Measurements from ENCODE around the gene KLF8. TPM values are rescaled to one million over a fixed set of nuclear protein-coding genes. Genes with fewer than 3 reads are reported as not detected.

The KLF8 gene
- total and polyA plus RNA-seq, 7 donors = 0.69 to 19.7 (median 9.1) TPM

DNA sequence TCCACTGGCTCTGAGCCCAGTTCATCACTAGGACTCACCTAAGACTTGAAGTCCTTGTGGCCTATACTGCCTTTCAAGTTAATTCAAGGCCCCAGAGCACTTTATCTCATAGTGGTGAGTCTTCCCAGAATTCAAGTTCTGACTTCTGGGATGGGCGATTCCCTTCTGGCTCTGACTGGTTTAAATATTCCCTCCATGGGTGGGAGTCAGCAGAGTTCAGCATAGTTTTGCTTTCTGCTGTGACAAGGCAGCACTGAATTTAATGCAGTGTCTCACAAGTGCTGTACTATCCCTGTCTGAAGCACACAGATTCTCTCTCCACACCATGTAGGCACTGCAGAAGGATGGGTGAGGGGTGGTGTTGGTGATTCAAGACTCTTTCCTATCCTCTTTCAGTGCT, 46.5 kb downstream of the KLF8 start:
- intact Hi-C loops (cut with DNase I) = no loop called here
- Histone ChIP-seq H3K36me3 (no peaks in the 10 kb centered on the region), H3K4me3 (no peak overlapping the region), H3K4me1 (no peaks in the 10 kb centered on the region), H3K9me3 (no peaks in the 10 kb centered on the region), H3K27ac (no peak overlapping the region), H3K27me3 (no peaks in the 10 kb centered on the region)
- 95 to 96% methylated on average over 1 of the region's 1 CpG for WGBS, 2 donors
- TF ChIP-seq CTCF (IDR thresholded peaks at IDR 0.05) (no peak), EP300 (IDR thresholded peaks at IDR 0.05) (no peak), POLR2A (IDR thresholded peaks at IDR 0.05) (no peak)
- no peak for DNase-seq

- no peaks in the 10 kb centered on the region for H3K27me3 ChIP-seq
- TF ChIP-seq EP300 (IDR thresholded peaks at IDR 0.05) = no peak
- no peak for TF ChIP-seq POLR2A (IDR thresholded peaks at IDR 0.05)
- no peak for TF ChIP-seq POLR2AphosphoS5 (IDR thresholded peaks at IDR 0.05)
- TF ChIP-seq CTCF (IDR thresholded peaks at IDR 0.05) = no peak
- peaks cover 0 to under 1% (median 0%) of the 10 kb centered on the region in 4 donors for H3K36me3 ChIP-seq
- intact Hi-C loops (cut with DNase I) = loop anchor here (5.0 kb wide), 1 partner anchor 452 kb away; no protein-coding TSS in a partner anchor
- no peak for DNase-seq
- H3K9me3 ChIP-seq = no peaks in the 10 kb centered on the region
- no peak overlapping the region for H3K27ac ChIP-seq
- H3K4me1 ChIP-seq = no peaks in the 10 kb centered on the region
- H3K4me3 ChIP-seq = no peak overlapping the region
- 84 to 89% methylated on average over 2 of the region's 2 CpGs for WGBS, 2 donors
Observed at GRCh38 chrX:56279863-56280262, 47.7 kb downstream of the KLF8 start.

GRCh38 chrX:56281789-56282188, 49.6 kb downstream of the KLF8 start:
- no peaks in the 10 kb centered on the region for H3K9me3 ChIP-seq
- DNase-seq = no peak
- peaks cover 0 to 10% (median 0%) of the 10 kb centered on the region in 4 donors for H3K36me3 ChIP-seq
- intact Hi-C loops (cut with DNase I) = loop anchor here (5.0 kb wide), 1 partner anchor 451 kb away; no protein-coding TSS in a partner anchor
- no peaks in the 10 kb centered on the region for H3K27me3 ChIP-seq
- H3K4me3 ChIP-seq = no peak overlapping the region
- H3K4me1 ChIP-seq = no peaks in the 10 kb centered on the region
- TF ChIP-seq CTCF (IDR thresholded peaks at IDR 0.05) (no peak), POLR2AphosphoS5 (IDR thresholded peaks at IDR 0.05) (no peak), EP300 (IDR thresholded peaks at IDR 0.05) (no peak), POLR2A (IDR thresholded peaks at IDR 0.05) (no peak)
- H3K27ac ChIP-seq = no peak overlapping the region

DNA sequence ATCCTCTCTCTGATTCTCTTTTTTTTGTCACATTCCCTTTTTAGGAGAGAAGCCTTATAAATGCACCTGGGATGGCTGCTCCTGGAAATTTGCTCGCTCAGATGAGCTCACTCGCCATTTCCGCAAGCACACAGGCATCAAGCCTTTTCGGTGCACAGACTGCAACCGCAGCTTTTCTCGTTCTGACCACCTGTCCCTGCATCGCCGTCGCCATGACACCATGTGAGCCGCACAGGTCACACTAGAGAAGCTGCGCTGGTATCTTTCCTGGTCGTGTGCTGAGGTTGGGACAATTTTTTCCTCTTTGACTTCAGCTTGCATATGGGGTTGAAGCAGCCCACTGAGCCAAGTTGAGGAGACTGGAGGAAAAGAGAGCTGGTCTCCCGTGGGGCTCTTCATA, 52.1 kb downstream of the KLF8 start:
- no peak for TF ChIP-seq CTCF (IDR thresholded peaks at IDR 0.05)
- no peak for TF ChIP-seq POLR2AphosphoS5 (IDR thresholded peaks at IDR 0.05)
- no peak for TF ChIP-seq EP300 (IDR thresholded peaks at IDR 0.05)
- no peak for TF ChIP-seq POLR2A (IDR thresholded peaks at IDR 0.05)
- DNase-seq = no peak
- H3K4me3 ChIP-seq = no peak overlapping the region
- no peaks in the 10 kb centered on the region for H3K4me1 ChIP-seq
- H3K36me3 ChIP-seq = peaks cover 0 to 10% (median 0%) of the 10 kb centered on the region in 4 donors
- 96% methylated on average over 13 of the region's 13 CpGs for WGBS, 2 donors
- intact Hi-C loops (cut with DNase I) = loop anchor here (5.0 kb wide), 1 partner anchor 448 kb away; no protein-coding TSS in a partner anchor
- no peaks in the 10 kb centered on the region for H3K9me3 ChIP-seq
- no peak overlapping the region for H3K27ac ChIP-seq
- no peaks in the 10 kb centered on the region for H3K27me3 ChIP-seq

- Histone ChIP-seq H3K9me3 (no peaks in the 10 kb centered on the region), H3K36me3 (peaks cover 0 to 10% (median 0%) of the 10 kb centered on the region in 4 donors), H3K27ac (no peak overlapping the region), H3K4me3 (no peak overlapping the region), H3K27me3 (no peaks in the 10 kb centered on the region), H3K4me1 (no peaks in the 10 kb centered on the region)
- no peak for DNase-seq
- TF ChIP-seq POLR2AphosphoS5 (IDR thresholded peaks at IDR 0.05) (no peak), POLR2A (IDR thresholded peaks at IDR 0.05) (no peak), CTCF (IDR thresholded peaks at IDR 0.05) (no peak), EP300 (IDR thresholded peaks at IDR 0.05) (no peak)
- intact Hi-C loops (cut with DNase I) = no loop called here
- WGBS, 2 donors = 20 to 59% methylated on average over 2 of the region's 2 CpGs
Observed at GRCh38 chrX:56288608-56289007, 56.5 kb downstream of the KLF8 start.

Data from sigmoid colon (tissue), 7 donors.